CMK (cell line): ENCODE data around the gene CYP21A2.
"Not testable (repeated sequence)": the region's sequence is repeated elsewhere in the genome, so short reads cannot be mapped to it uniquely, and the experiment has no call there.

Experiments used
- DNase-seq: peaks from one replicate; pipeline ENCODE4 v3.0.0-alpha.2; 2010; ENCODE audit warnings: low read depth

CYP21A2 gene

GRCh38 chr6:32055756-32056155 is 17.5 kb downstream of the CYP21A2 start:
- not testable (repeated sequence) for DNase-seq

GRCh38 chr6:32056254-32056653 is 18.0 kb downstream of the CYP21A2 start:
- no peak for DNase-seq

GRCh38 chr6:32057966-32058365 is 19.8 kb downstream of the CYP21A2 start:
- no peak for DNase-seq

- no peak for DNase-seq
Measured at GRCh38 chr6:32058511-32058963, 20.3 kb downstream of the CYP21A2 start.

- no peak for DNase-seq
Measured at GRCh38 chr6:32060966-32061655, 22.9 kb downstream of the CYP21A2 start.

- DNase-seq: no peak
Measured at GRCh38 chr6:32064706-32065105, 26.5 kb downstream of the CYP21A2 start.

GRCh38 chr6:32067521-32067920 is 29.3 kb downstream of the CYP21A2 start:
- DNase-seq: not testable (repeated sequence)

GRCh38 chr6:32068315-32068714 is 30.1 kb downstream of the CYP21A2 start:
- not testable (repeated sequence) for DNase-seq

GRCh38 chr6:32068867-32069266 is 30.7 kb downstream of the CYP21A2 start:
- no peak for DNase-seq

- DNase-seq: no peak
Measured at GRCh38 chr6:32069460-32069859, 31.2 kb downstream of the CYP21A2 start.

GRCh38 chr6:32069878-32070515 is 31.8 kb downstream of the CYP21A2 start:
- DNase-seq: no peak

GRCh38 chr6:32070814-32071543 is 32.8 kb downstream of the CYP21A2 start:
- no peak for DNase-seq

GRCh38 chr6:32073101-32073500 is 34.9 kb downstream of the CYP21A2 start:
- no peak for DNase-seq

GRCh38 chr6:32073613-32074012 is 35.4 kb downstream of the CYP21A2 start:
- DNase-seq: no peak

- no peak for DNase-seq
Measured at GRCh38 chr6:32074996-32075532, 36.8 kb downstream of the CYP21A2 start.

GRCh38 chr6:32075781-32076180 is 37.6 kb downstream of the CYP21A2 start:
- no peak for DNase-seq

GRCh38 chr6:32076321-32076809 is 38.1 kb downstream of the CYP21A2 start:
- no peak for DNase-seq

GRCh38 chr6:32079566-32080290 is 41.5 kb downstream of the CYP21A2 start:
- DNase-seq: no peak

GRCh38 chr6:32081168-32081990 is 43.2 kb downstream of the CYP21A2 start:
- DNase-seq: peak; percentile 21

- DNase-seq: no peak
Measured at GRCh38 chr6:32082478-32082877, 44.3 kb downstream of the CYP21A2 start.

- DNase-seq: no peak
Measured at GRCh38 chr6:32082935-32083334, 44.7 kb downstream of the CYP21A2 start.
